GM23338 (cell line): Measurements from ENCODE around the gene ASAP2. TPM values are rescaled to one million over a fixed set of nuclear protein-coding genes. Genes with fewer than 3 reads are reported as not detected.

Source experiments
- ATAC-seq: fragments of 200-7000 bp; cut with Tn5 transposase; 3 replicates; pipeline ENCODE4 v1.9.1; 2020
- DNase-seq: peaks from one replicate; pipeline ENCODE4 v3.0.0-alpha.2; 2015; ENCODE audit warnings: low spot score
- H2AFZ ChIP-seq: fragments of 200-600 bp; sonication (generic); 2 replicates; pipeline ENCODE4 v1.8.0; 2016; ENCODE audit warnings: antibody characterized with exemption, mild to moderate bottlenecking, moderate library complexity
- H3F3A ChIP-seq: fragments of 200-600 bp; sonication (generic); replicated peaks from 2 replicates; pipeline ENCODE4 v1.8.0; 2017; ENCODE audit warnings: antibody characterized with exemption, mixed run types, low read depth
- H3K27ac ChIP-seq: fragments of 200-600 bp; sonication (generic); 2 replicates; pipeline ENCODE4 v1.6.1; 2016; ENCODE audit warnings: low read depth
- H3K27me3 ChIP-seq: fragments of 200-600 bp; sonication (generic); 2 replicates; pipeline ENCODE4 v1.8.0; 2016; ENCODE audit warnings: mild to moderate bottlenecking, mixed run types, moderate library complexity; ENCODE audit not compliant: insufficient read depth
- H3K36me3 ChIP-seq: fragments of 200-600 bp; sonication (generic); 2 replicates; pipeline ENCODE4 v1.8.0; 2016; ENCODE audit warnings: mild to moderate bottlenecking; ENCODE audit not compliant: insufficient read depth
- H3K4me1 ChIP-seq: fragments of 200-600 bp; sonication (generic); 2 replicates; pipeline ENCODE4 v1.8.0; 2016; ENCODE audit warnings: mild to moderate bottlenecking, moderate library complexity; ENCODE audit not compliant: insufficient read depth
- H3K4me2 ChIP-seq: fragments of 200-600 bp; sonication (generic); 2 replicates; pipeline ENCODE4 v1.7.1; 2017; ENCODE audit warnings: mixed run types
- H3K4me3 ChIP-seq: fragments of 200-600 bp; sonication (generic); 2 replicates; pipeline ENCODE4 v1.6.1; 2016; ENCODE audit warnings: mixed run types
- H3K79me2 ChIP-seq: fragments of 200-600 bp; sonication (generic); replicated peaks from 2 replicates; pipeline ENCODE4 v1.8.0; 2017; ENCODE audit warnings: mild to moderate bottlenecking; ENCODE audit not compliant: insufficient read depth
- H3K9me2 ChIP-seq: fragments of 200-600 bp; sonication (generic); 2 replicates; pipeline ENCODE4 v1.8.0; 2017; ENCODE audit not compliant: insufficient read depth
- H4K20me1 ChIP-seq: fragments of 200-600 bp; sonication (generic); replicated peaks from 2 replicates; pipeline ENCODE4 v1.8.0; 2017; ENCODE audit warnings: mild to moderate bottlenecking; ENCODE audit not compliant: insufficient read depth
- H3K27ac Mint-ChIP-seq: 2 replicates; pipeline ENCODE4 v1.8.0; 2020; ENCODE audit warnings: inconsistent platforms, mild to moderate bottlenecking, moderate library complexity, mixed read lengths
- H3K27me3 Mint-ChIP-seq: 3 replicates; pipeline ENCODE4 v1.8.0; 2022; ENCODE audit warnings: low read depth, mild to moderate bottlenecking, moderate library complexity, mixed read lengths, inconsistent platforms; ENCODE audit not compliant: insufficient read depth, poor library complexity
- H3K36me3 Mint-ChIP-seq: 3 replicates; pipeline ENCODE4 v1.8.0; 2021; ENCODE audit warnings: low read depth, mild to moderate bottlenecking, inconsistent platforms, moderate library complexity, mixed read lengths
- H3K4me1 Mint-ChIP-seq: 3 replicates; pipeline ENCODE4 v1.8.0; 2020; ENCODE audit warnings: mild to moderate bottlenecking, inconsistent platforms, mixed read lengths
- H3K4me3 Mint-ChIP-seq: 3 replicates; pipeline ENCODE4 v1.8.0; 2021; ENCODE audit warnings: moderate library complexity, mild to moderate bottlenecking, inconsistent platforms, mixed read lengths
- H3K9me3 Mint-ChIP-seq: 3 replicates; pipeline ENCODE4 v1.8.0; 2020; ENCODE audit warnings: moderate library complexity, mild to moderate bottlenecking, inconsistent platforms, mixed read lengths
- CREB1 ChIP-seq: fragments of 250-450 bp; sonication (Bioruptor Pico); IDR thresholded peaks from 2 replicates; pipeline ENCODE4 v1.5.0; 2020; ENCODE audit warnings: low read depth, mild to moderate bottlenecking, moderate library complexity
- CTCF ChIP-seq, 2 experiments: fragments of 200-600 bp in 1 of 2; sonication (generic) in 1 of 2; conservative IDR thresholded peaks; 2 replicates each; pipeline versions ENCODE4 v1.5.1 to v1.6.1; 2016 to 2017; ENCODE audit warnings: antibody characterized with exemption in 2 of 2, low read depth in 2 of 2, mild to moderate bottlenecking in 2 of 2, moderate library complexity in 1 of 2
- ETS1 ChIP-seq: IDR thresholded peaks from 2 replicates; pipeline ENCODE4 v1.6.1; 2016; ENCODE audit warnings: antibody characterized with exemption
- EZH2 ChIP-seq: fragments of 200-600 bp; sonication (generic); IDR thresholded peaks from one replicate; pipeline ENCODE4 v1.8.0; 2017; ENCODE audit warnings: antibody characterized with exemption, mild to moderate bottlenecking, low read depth; ENCODE audit not compliant: unreplicated experiment
- EZH2phosphoT487 ChIP-seq: fragments of 200-600 bp; sonication (generic); IDR thresholded peaks from one replicate; pipeline ENCODE4 v1.8.1; 2018; ENCODE audit warnings: antibody characterized with exemption; ENCODE audit not compliant: unreplicated experiment
- JUNB ChIP-seq: IDR thresholded peaks from one replicate; pipeline ENCODE4 v1.6.1; 2016; ENCODE audit warnings: antibody characterized with exemption; ENCODE audit not compliant: unreplicated experiment
- NANOG ChIP-seq: IDR thresholded peaks from 2 replicates; pipeline ENCODE4 v1.6.1; 2016; ENCODE audit warnings: antibody characterized with exemption, borderline replicate concordance
- POLR2AphosphoS5 ChIP-seq: IDR thresholded peaks from 2 replicates; pipeline ENCODE4 v1.6.1; 2016; ENCODE audit warnings: antibody characterized with exemption, low read depth
- STAT1 ChIP-seq: IDR thresholded peaks from one replicate; pipeline ENCODE4 v1.6.1; 2016; ENCODE audit warnings: antibody characterized with exemption; ENCODE audit not compliant: unreplicated experiment
- ZNF114 ChIP-seq: fragments of 250-450 bp; sonication (Bioruptor Pico); IDR thresholded peaks from 2 replicates; pipeline ENCODE4 v1.5.0; 2020; ENCODE audit warnings: mild to moderate bottlenecking, moderate library complexity
- ZNF331 ChIP-seq: fragments of 250-450 bp; sonication (Bioruptor Pico); IDR thresholded peaks from 2 replicates; pipeline ENCODE4 v1.5.0; 2020; ENCODE audit warnings: low read depth, mild to moderate bottlenecking, moderate library complexity
- ZNF462 ChIP-seq: fragments of 250-450 bp; sonication (Bioruptor Pico); IDR thresholded peaks from 2 replicates; pipeline ENCODE4 v1.5.0; 2020; ENCODE audit warnings: mild to moderate bottlenecking, moderate library complexity
- polyA plus RNA-seq: library from polyadenylated mRNA; unstranded; fragments of >200 nt; fragmentation: Nextera tagmentation; extraction: Ambion mirVana; gene quantifications from 2 replicates; pipeline ENCODE4 v1.2.1, GENCODE V29; 2016
- total RNA-seq: library from RNA; depleted of rRNA; stranded (reverse); fragments of >200 nt; shearing (Covaris generic); gene quantifications from 2 replicates; pipeline ENCODE4 v1.2.3, GENCODE V29; 2014
- TF ChIP-seq, protein P1 (sequence below): IDR thresholded peaks from one replicate; pipeline ENCODE4 v1.6.1; 2018; ENCODE audit warnings: antibody characterized with exemption; ENCODE audit not compliant: unreplicated experiment

The ASAP2 gene
- total and polyA plus RNA-seq, 2 experiments from 2014 or later: 2.6 to 15.6 TPM

GRCh38 chr2:9355270-9355669 is 148.7 kb downstream of the ASAP2 start:
- H3K27me3 Mint-ChIP-seq: no peaks in the 10 kb centered on the region
- DNase-seq (no peak), ATAC-seq (no peak)
- H3K27ac Mint-ChIP-seq: peak overlapping the region; percentile 70; the same call in 1 of the 2 replicates
- Histone ChIP-seq H3K27ac (peak overlapping the region; percentile 61), H3K36me3 (no peaks in the 10 kb centered on the region), H3K27me3 (no peaks in the 10 kb centered on the region), H3K4me2 (peak overlapping the region; percentile 62), H2AFZ (no peak overlapping the region), H4K20me1 (no peaks in the 10 kb centered on the region), H3K79me2 (no peaks in the 10 kb centered on the region), H3K4me3 (peak overlapping the region; percentile 22; the same call in 1 of the 2 replicates), H3K9me2 (no peaks in the 10 kb centered on the region), H3K4me1 (peaks cover 28% of the 10 kb centered on the region), H3F3A (no peaks in the 10 kb centered on the region)
- no peaks in the 10 kb centered on the region for H3K9me3 Mint-ChIP-seq
- H3K36me3 Mint-ChIP-seq: peaks cover 50% of the 10 kb centered on the region
- H3K4me3 Mint-ChIP-seq: no peak overlapping the region
- peaks cover 25% of the 10 kb centered on the region for H3K4me1 Mint-ChIP-seq
- no peak for TF ChIP-seq JUNB
- TF ChIP-seq NANOG: no peak
- TF ChIP-seq EZH2: no peak
- no peak for TF ChIP-seq CTCF (conservative IDR thresholded peaks at IDR 0.05; ENCODE audit: low read depth in 2 of 2)
- TF ChIP-seq ZNF462 (CRISPR knock-in tag): no peak
- TF ChIP-seq EZH2phosphoT487: no peak
- TF ChIP-seq ETS1: no peak
- no peak for TF ChIP-seq ZNF114
- TF ChIP-seq CREB1 (CRISPR knock-in tag): no peak
- TF ChIP-seq, protein P1, sequence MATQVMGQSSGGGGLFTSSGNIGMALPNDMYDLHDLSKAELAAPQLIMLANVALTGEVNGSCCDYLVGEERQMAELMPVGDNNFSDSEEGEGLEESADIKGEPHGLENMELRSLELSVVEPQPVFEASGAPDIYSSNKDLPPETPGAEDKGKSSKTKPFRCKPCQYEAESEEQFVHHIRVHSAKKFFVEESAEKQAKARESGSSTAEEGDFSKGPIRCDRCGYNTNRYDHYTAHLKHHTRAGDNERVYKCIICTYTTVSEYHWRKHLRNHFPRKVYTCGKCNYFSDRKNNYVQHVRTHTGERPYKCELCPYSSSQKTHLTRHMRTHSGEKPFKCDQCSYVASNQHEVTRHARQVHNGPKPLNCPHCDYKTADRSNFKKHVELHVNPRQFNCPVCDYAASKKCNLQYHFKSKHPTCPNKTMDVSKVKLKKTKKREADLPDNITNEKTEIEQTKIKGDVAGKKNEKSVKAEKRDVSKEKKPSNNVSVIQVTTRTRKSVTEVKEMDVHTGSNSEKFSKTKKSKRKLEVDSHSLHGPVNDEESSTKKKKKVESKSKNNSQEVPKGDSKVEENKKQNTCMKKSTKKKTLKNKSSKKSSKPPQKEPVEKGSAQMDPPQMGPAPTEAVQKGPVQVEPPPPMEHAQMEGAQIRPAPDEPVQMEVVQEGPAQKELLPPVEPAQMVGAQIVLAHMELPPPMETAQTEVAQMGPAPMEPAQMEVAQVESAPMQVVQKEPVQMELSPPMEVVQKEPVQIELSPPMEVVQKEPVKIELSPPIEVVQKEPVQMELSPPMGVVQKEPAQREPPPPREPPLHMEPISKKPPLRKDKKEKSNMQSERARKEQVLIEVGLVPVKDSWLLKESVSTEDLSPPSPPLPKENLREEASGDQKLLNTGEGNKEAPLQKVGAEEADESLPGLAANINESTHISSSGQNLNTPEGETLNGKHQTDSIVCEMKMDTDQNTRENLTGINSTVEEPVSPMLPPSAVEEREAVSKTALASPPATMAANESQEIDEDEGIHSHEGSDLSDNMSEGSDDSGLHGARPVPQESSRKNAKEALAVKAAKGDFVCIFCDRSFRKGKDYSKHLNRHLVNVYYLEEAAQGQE: no peak
- no peak for TF ChIP-seq STAT1
- TF ChIP-seq ZNF331: no peak
- no peak for TF ChIP-seq POLR2AphosphoS5
